Gastroesophageal sphincter (tissue), 4 donors: ENCODE results near the gene SEH1L. TPM values are rescaled to one million over a fixed set of nuclear protein-coding genes. Genes with fewer than 3 reads are reported as not detected.

Source experiments
- ATAC-seq: fragments of 150-250 bp; one replicate; pipeline ENCODE4 v1.9.1; 2016; ENCODE audit warnings: mild to moderate bottlenecking, moderate library complexity
- H3K27ac ChIP-seq, 4 donors: fragments of 200-600 bp; sonication (generic) in 3 of 4; 1 replicate in 3 of 4; 2 replicates in 1 of 4; pipeline ENCODE4 v1.5.1; 2016 to 2019
- H3K27me3 ChIP-seq: fragments of 200-600 bp; sonication (generic); one replicate; pipeline ENCODE4 v1.5.1; 2019
- H3K36me3 ChIP-seq, 2 donors: fragments of 200-600 bp; sonication (generic); one replicate each; pipeline ENCODE4 v1.5.1; 2019; ENCODE audit warnings: control low read depth in 1 of 2
- H3K4me1 ChIP-seq, 3 donors: fragments of 200-600 bp; sonication (generic); 1 replicate in 2 of 3; 2 replicates in 1 of 3; pipeline ENCODE4 v1.5.1; 2016 to 2019; ENCODE audit warnings: control low read depth in 2 of 3
- H3K4me3 ChIP-seq, 2 donors: fragments of 200-600 bp; sonication (generic); one replicate each; pipeline ENCODE4 v1.5.1; 2019; ENCODE audit warnings: mild to moderate bottlenecking in 1 of 2, moderate library complexity in 1 of 2
- H3K9me3 ChIP-seq, 3 donors: fragments of 200-600 bp; sonication (generic); one replicate each; pipeline ENCODE4 v1.5.1; 2017 to 2019; ENCODE audit warnings: control low read depth in 2 of 3
- CTCF ChIP-seq, 4 experiments: fragments of 200-600 bp in 2 of 4; fragments of 450-650 bp in 2 of 4; sonication (generic) in 1 of 4; IDR thresholded peaks; one replicate each; pipeline ENCODE4 v1.5.1; 2017 to 2019; ENCODE audit warnings: antibody characterized with exemption in 4 of 4, mild to moderate bottlenecking in 2 of 4, moderate library complexity in 2 of 4
- EP300 ChIP-seq: sonication (generic); formaldehyde crosslinking; IDR thresholded peaks from one replicate; pipeline ENCODE4 v1.6.1; 2017; ENCODE audit warnings: antibody characterized with exemption, mild to moderate bottlenecking
- POLR2A ChIP-seq, 2 donors: fragments of 450-650 bp; IDR thresholded peaks; one replicate each; pipeline ENCODE4 v1.6.1; 2017; ENCODE audit warnings: antibody characterized with exemption in 2 of 2, mild to moderate bottlenecking in 2 of 2, moderate library complexity in 1 of 2
- POLR2AphosphoS5 ChIP-seq: sonication (generic); formaldehyde crosslinking; IDR thresholded peaks from one replicate; pipeline ENCODE4 v1.6.1; 2017; ENCODE audit warnings: antibody characterized with exemption
- WGBS, 2 donors: methylation state at CpG; one replicate each; pipeline ENCODE4 v1.1.5; 2018; ENCODE audit warnings: low coverage in 1 of 2; 5-methylcytosine and 5-hydroxymethylcytosine counted together
- total RNA-seq, 4 donors: library from RNA; depleted of rRNA; stranded (reverse); fragments of >200 nt; gene quantifications; one replicate each; pipeline ENCODE4 v1.1.0, GENCODE V29; 2016

The SEH1L gene
- total RNA-seq, 4 donors from 2014 or later = 27.4 to 36.2 (median 28.3) TPM

GRCh38 chr18:12929477-12930083 lies 18.2 kb upstream of the SEH1L start:
- H3K27me3 ChIP-seq = no peaks in the 10 kb centered on the region
- H3K27ac ChIP-seq = no peak overlapping the region
- no peak for ATAC-seq
- no peaks in the 10 kb centered on the region for H3K36me3 ChIP-seq
- no peaks in the 10 kb centered on the region for H3K4me1 ChIP-seq
- H3K9me3 ChIP-seq = no peaks in the 10 kb centered on the region
- no peak overlapping the region for H3K4me3 ChIP-seq
- 67 to 76% methylated on average over 1 to 5 of the region's 5 CpGs for WGBS, 2 donors
- TF ChIP-seq EP300 (no peak), POLR2A (IDR thresholded peaks at IDR 0.05) (no peak), POLR2AphosphoS5 (no peak)

- H3K9me3 ChIP-seq = no peaks in the 10 kb centered on the region
- no peaks in the 10 kb centered on the region for H3K36me3 ChIP-seq
- 64 to 82% methylated on average over 3 of the region's 3 CpGs for WGBS, 2 donors
- no peak overlapping the region for H3K4me3 ChIP-seq
- no peaks in the 10 kb centered on the region for H3K27me3 ChIP-seq
- no peak for ATAC-seq
- H3K27ac ChIP-seq = no peak overlapping the region
- TF ChIP-seq EP300 = no peak
- TF ChIP-seq CTCF (IDR thresholded peaks at IDR 0.05) = no peak
- no peak for TF ChIP-seq POLR2AphosphoS5
- TF ChIP-seq POLR2A (IDR thresholded peaks at IDR 0.05) = no peak
- no peaks in the 10 kb centered on the region for H3K4me1 ChIP-seq
Measured at GRCh38 chr18:12930376-12930775, 17.4 kb upstream of the SEH1L start.

GRCh38 chr18:12930908-12931307 lies 16.9 kb upstream of the SEH1L start:
- Histone ChIP-seq H3K36me3 (no peaks in the 10 kb centered on the region), H3K27me3 (no peaks in the 10 kb centered on the region), H3K27ac (no peak overlapping the region), H3K4me3 (no peak overlapping the region), H3K4me1 (no peaks in the 10 kb centered on the region), H3K9me3 (no peaks in the 10 kb centered on the region)
- WGBS, 2 donors = 85 to 90% methylated on average over 2 to 3 of the region's 3 CpGs
- ATAC-seq = no peak
- TF ChIP-seq POLR2A (IDR thresholded peaks at IDR 0.05) (no peak), CTCF (IDR thresholded peaks at IDR 0.05) (no peak), EP300 (no peak), POLR2AphosphoS5 (no peak)

- Histone ChIP-seq H3K4me1 (no peaks in the 10 kb centered on the region), H3K4me3 (no peak overlapping the region), H3K27me3 (no peaks in the 10 kb centered on the region), H3K9me3 (no peaks in the 10 kb centered on the region), H3K27ac (no peak overlapping the region), H3K36me3 (no peaks in the 10 kb centered on the region)
- ATAC-seq = no peak
- TF ChIP-seq POLR2AphosphoS5 (no peak), CTCF (IDR thresholded peaks at IDR 0.05) (no peak), POLR2A (IDR thresholded peaks at IDR 0.05) (no peak), EP300 (no peak)
Measured at GRCh38 chr18:12933327-12933726, 14.5 kb upstream of the SEH1L start.

GRCh38 chr18:12934454-12935071 lies 13.2 kb upstream of the SEH1L start:
- TF ChIP-seq CTCF (IDR thresholded peaks at IDR 0.05) (peak; percentile 69 to 92 (median 88)), POLR2A (IDR thresholded peaks at IDR 0.05) (no peak), EP300 (no peak), POLR2AphosphoS5 (peak; percentile 38)
- peak; percentile 87 for ATAC-seq
- Histone ChIP-seq H3K27ac (no peak overlapping the region), H3K9me3 (no peaks in the 10 kb centered on the region), H3K4me1 (no peaks in the 10 kb centered on the region), H3K36me3 (no peaks in the 10 kb centered on the region), H3K27me3 (no peaks in the 10 kb centered on the region), H3K4me3 (no peak overlapping the region)
- 10 to 19% methylated on average over 9 to 11 of the region's 11 CpGs for WGBS, 2 donors
